Globus pallidus (tissue), 1 donor: ENCODE data around the gene SMKR1.
"Not testable (repeated sequence)": the region's sequence is repeated elsewhere in the genome, so short reads cannot be mapped to it uniquely, and the experiment has no call there.

ENCODE experiments used
- DNase-seq: peaks from one replicate; pipeline ENCODE4 v3.0.0-alpha.2; 2015; ENCODE audit warnings: low spot score

Gene SMKR1

DNA sequence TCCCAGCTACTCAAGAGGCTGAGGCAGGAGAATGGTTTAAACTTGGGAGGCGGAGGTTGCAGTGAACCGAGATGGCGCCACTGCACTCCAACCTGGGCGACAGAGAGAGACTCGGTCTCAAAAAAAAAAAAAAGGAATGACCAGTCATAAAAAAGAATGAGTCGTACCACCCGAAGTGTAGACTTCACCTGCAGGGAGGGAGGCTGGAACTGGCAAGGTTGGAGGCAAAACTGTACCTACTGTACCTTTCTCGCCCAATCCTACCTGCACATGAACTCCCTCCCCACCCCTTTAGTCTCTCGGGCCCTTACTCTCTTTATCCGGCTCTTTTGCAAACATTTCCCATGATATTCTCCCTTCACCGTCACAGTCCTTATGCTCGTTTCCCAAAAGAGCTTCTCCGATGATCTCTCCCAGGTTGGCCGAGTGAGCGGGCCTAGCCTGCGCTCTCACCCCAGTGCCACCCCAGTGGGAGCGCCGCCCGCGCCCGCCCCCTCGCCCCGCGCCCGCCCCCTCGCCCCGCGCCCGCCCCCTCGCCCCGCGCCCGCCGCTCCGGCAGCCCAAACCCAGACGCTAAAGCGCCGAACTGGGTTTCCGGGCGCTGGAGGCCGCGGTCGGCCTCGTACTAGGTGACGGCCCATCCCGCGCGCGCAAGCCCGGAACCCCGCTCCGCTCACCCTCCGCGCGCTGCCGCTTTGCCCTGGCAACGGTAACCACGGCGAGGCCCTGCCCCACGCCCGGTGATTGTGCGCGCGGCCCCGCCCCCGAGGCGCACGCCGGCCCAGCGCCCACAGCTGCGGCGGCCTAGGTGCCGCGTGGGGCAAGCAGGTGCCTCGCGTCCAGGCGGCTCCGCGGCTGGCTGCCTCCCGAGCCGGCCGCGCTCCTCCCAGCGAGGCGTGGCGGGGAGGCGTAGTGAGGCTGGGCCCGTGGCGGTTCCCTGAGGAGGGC lies at the start of gene SMKR1:
SMKR1 (plus strand) TSS at position 772 of the 948 bp plus-strand sequence. CDS start 294 bp downstream, outside the sequence.
- DNase-seq = peak; percentile 34

DNA sequence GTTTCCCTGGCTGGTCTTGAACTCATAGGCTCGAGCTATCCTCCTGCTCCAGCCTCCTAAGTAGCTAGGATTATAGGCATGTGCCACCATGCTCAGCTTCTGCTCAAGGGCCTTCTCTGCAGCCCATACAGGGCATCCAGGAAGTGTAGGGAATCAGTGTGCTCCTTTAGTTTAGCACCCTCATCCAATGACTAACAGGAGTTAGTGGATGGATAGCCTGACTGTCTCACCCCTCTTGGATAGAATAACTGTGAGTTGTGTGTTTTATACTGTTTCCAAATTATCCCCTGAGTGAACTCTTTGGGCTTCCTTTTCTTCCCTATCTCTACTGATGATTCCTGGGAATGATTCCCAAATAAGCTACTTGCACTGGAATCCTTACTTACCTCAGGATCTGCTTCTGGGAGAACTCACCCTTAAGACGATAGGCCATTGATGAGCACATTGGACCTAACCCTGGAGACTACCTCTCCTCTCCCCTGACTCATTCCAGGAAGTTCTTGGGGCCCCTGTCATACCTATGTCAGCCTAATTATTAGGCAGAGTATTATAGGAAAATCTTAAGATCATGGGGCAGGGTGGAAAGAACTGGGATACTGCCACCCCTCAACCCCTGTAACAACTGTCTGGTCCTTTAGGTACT lies 49.6 kb upstream of the SMKR1 start:
- DNase-seq = no peak

DNA sequence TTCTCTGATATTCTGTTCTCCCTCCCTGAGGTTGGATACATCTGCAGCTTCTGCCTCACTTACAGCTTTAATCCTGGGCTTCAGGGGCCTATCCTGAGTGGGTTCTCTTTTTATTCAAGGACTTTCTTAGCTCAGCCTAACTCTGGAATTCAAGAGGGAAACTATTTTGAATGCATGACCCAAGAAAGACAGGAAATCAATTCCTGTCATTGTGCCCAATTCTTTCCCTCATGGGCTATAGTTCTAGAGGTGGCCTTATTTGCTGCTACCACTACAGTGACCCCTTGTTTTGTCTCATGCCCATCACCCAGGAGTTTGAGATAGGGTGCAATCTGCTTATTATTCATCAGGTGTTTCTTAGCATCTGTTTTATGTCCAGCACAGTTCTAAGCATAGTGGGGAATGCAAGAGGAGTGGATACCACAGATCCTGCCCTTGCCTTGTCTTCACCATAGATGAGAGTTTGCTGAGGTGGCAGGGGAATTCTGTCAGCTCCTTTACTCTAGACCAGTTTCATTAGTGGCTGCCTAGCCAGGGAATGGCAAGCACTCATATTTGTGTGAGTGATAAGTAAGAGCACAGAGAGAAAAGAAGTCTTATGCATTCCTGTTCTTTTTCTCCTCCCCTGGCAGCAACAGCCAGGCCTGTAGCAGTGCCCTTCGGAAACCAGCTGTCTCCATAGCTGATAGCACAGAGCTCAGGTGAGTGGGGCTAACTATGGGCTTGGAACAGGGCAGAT lies 48.7 kb upstream of the SMKR1 start:
- no peak for DNase-seq

DNA sequence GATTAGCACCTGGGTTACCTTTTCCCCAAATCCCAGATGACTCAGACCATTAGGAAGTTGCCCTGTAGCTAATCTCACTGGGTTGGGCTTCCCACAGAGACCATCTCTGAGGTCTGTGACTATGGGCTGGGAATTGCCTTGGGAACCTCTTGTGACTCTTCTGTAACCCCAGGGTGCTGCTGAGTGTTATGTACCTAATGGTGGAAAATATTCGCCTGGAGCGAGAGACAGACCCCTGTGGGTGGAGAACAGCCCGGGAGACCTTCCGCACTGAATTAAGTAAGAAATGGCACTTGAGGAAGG lies 48.1 kb upstream of the SMKR1 start:
- no peak for DNase-seq

DNA sequence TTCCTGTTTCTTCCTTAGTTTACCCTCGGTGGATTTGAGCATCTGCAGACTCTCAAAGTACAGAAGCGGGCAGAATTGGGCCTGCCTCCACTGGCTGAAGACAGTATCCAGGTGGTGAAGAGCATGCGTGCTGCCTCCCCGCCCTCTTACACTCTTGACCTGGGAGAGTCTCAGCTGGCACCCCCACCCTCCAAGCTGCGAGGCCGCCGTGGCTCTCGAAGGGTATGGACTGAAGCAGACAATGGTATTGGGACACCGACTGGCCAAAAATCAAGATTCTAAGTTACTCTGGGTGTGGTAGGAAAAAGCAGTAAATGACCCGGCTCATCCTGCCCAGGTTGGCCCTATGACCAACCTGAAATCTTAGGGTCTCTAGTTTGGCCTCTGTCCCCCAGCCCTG lies 45.9 kb upstream of the SMKR1 start:
- DNase-seq = no peak

DNA sequence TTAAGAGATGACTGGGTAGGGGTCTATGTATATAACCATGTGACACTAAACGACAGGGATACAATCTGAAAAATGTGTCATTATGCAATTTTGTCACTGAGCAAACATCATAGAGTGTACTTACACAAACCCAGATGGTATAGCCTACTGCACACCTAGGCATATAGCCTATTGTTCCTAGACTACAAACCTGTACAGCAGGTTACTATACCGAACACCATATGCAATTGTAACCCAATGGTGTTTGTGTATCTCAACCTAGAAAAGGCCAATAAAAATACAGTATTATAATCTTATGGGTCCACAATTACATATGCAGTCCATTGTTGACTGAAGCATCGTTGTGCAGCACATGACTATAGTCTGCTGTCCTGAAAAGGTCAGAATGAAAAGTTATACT lies 45.2 kb upstream of the SMKR1 start:
- DNase-seq = no peak

DNA sequence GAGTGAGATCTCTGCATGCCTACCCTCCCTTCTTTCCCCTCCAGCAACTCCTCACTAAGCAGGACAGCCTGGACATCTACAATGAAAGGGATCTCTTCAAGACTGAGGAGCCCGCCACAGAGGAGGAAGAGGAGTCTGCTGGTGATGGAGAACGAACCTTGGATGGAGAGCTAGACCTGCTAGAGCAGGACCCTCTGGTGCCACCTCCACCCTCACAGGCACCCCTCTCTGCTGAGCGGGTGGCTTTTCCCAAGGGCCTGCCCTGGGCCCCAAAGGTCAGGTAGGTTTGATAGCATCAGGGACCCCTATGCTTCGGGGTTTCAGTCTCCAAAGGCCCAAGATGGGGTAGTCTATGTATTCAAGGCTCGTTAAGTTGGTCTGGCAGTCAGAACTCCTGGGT lies 44.2 kb upstream of the SMKR1 start:
- no peak for DNase-seq

DNA sequence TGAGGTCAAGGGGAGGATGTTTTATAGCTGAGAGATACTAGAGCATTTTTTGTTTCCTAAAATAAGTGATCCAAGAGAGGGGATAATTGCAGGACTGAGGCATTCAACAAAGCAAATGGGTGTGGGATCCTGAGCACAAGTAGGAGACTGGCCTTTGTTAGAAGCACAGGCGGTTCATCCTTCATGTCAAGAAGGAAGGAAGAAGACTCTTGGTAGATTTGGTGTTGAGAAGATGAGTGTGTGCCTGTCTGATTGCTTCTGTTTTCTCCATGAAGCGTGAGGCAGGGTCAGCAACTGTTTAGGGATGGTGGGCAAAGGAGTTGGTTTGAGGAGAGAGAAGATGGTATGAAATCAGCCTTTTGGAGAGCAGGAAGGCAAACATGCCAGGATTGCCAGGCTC lies 40.5 kb upstream of the SMKR1 start:
- no peak for DNase-seq

DNA sequence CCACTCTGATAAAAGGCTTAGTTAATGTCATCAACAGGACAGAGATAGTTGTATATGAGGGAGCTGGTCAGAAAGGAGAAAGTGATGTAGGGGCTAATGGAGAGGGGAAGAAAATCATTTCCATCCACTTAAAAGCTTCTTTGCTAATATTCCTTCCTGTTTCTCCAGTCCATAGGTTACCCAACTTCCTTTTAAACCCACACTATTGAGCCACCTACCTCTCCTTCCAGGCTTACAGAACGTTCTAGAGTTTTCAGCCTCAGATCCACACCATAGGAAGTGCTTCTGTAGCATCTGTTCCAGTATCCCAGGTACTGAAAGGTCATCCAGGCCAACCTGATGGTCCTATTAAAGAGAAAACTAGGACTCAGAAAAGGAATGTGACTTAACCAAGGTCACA lies 39.9 kb upstream of the SMKR1 start:
- no peak for DNase-seq

DNA sequence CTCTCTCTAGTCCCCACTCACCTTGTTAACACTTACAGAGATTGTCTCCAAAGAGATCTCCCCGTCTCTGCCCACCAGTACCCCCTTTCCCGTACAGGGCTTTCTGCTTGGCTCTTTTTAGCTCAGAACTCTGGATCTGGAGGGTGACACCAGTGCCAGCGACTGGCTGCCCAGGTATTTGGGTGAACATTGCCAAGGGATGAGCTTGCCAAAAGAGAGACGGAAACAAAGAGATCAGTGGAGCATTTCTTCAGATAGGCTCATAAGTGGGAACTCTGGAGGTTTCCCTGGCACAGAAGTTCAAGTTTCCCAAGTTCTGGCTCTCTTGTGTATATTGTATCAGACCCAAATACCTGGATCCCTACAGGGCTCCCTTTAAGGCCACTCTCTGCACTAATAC lies 38.1 kb upstream of the SMKR1 start:
- DNase-seq = no peak

DNA sequence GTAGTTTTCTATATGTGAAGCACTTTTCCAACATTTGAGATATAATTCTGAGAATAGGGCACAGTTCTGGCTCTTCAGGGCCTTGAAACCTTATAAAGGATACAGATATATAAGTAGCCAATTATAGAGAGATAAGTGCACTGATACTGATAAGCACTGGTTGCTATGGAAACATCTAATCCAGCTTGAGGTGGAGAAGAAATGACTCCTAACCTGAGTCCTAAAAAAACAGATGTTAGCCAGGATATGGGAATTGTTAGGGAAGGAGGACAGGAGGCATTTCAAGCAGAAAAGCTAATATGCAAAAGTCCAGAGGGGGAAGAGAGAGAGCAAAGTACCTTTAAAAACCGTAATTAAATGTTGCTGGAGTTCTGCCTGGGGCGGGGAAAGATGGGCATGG lies 37.3 kb upstream of the SMKR1 start:
- no peak for DNase-seq

DNA sequence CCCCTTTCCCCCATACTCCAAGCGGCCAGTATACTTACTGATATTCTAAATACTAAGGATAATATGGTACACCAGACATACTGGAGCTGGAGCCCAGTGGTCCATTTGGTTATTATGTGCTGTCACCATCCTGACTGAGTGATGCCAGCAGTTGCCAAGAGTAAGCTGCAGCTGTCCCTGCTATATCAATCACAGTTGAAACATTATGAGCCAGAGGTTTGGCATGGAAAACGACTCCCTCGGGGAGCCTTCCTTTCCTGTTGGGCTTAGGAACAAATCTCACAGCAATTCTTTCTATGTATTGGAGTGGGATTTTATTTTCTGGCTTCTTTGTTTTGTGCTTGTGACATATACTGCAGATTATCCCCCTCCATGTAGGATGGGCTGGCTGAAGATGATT lies 35.5 kb upstream of the SMKR1 start:
- DNase-seq = no peak

DNA sequence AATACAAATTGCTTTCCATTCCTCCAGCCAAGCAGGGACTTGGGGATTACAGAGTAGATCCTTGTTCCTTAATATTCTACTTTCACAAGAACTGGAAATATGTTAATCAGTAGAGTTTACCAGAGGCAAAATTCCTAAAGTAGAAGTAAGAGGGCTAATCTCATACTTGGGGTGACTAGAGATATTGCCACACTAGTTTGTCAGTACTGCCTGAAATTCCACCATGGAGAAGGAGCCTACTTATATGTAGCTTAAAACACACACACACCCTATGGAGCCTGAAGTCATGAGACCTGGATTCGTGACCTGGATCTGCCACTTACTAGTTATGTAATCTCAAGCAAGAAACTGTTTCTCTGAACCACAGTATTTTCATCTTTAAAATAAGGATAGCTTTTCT lies 34.2 kb upstream of the SMKR1 start:
- no peak for DNase-seq

DNA sequence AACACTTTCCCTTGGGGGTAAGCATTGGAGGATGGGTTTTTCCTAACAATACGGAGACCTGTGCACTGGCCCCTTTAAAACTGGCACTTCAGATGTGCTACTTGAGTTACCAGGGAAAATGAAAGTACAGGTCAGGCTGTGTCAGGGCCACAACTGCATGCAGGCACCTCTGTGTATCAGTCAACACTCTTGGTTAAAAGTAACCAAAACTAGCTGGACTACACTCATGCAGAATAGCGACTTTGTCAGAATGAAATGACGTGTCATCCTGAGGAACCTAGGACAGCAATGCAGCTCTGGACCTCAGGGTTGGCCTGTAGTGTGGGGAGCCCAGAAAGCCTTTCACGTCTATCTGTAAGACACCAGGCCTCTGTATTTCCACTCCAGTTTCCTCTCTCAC lies 33.8 kb upstream of the SMKR1 start:
- no peak for DNase-seq

DNA sequence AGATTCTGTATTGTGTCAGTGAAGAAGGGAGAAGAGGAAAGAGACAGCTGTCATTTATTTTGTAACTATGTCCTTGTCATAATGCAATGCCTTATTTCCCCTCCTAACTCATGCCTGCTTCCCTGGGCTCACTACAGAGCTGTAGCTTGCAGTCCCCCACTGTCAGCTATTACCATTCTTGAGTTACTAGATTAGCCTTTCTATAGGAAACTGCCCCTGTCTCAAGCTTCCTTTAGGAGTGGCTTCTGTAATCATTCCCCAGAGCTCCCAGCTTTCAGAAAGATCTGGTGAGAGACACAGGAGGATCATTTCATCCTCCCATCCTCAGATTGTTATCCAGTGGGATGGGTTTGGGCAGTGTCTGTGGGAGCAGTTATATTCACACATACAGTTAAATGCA lies 32.4 kb upstream of the SMKR1 start:
- no peak for DNase-seq

DNA sequence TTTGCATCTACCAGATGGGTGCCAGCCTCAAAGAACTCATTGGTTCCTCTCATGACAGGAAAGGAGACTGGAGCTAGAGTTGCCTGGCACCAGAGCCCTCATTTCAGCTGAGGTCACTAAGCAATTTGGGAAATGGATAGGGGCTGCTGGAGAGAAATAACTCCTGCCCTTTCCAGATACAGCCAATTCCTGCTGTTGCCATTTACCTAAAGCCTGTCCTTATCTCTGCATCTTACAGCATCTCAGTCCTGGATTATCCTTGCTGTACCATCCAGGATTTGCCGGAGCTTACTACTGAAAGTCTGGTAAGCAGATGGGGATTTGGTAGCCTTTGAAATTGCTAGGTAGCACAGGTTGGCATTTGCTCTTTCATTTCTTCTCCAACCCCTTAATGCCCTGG lies 31.9 kb upstream of the SMKR1 start:
- DNase-seq = no peak

DNA sequence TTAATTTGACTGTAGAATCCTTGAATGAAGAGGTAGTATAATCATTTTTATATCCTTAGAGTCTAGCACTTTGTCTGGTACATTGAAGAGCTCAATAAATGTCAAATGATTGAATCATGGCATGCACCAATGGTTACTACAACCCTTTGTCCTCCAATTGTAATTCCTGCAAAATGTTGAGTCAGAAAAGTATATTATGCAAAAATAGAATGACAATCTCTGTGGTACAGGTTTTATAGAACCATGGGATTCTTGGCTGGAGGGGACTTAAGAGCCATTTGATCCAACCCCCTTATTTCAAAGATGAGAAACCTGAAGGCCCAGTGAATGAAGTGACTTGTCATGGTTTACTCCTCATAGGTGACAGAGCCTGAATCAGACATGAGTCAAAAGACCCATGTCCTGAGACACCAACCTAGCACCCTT lies 30.9 kb upstream of the SMKR1 start:
- no peak for DNase-seq

DNA sequence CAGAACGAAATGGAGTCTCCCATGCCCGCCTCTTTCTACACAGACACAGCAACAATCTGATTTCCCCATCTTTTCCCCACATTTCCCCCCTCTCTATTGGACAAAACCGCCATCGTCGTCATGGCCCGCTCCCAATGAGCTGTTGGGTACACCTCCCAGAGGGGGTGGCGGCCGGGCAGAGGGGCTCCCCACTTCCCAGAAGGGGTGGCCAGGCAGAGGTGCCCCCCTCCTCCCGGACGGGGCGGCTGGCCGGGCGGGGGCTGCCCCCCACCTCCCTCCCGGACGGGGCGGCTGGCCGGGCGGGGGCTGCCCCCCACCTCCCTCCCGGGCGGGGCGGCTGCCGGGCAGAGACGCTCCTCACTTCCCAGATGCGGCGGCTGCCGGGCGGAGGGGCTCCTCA lies 26.4 kb upstream of the SMKR1 start:
- DNase-seq = not testable (repeated sequence)

DNA sequence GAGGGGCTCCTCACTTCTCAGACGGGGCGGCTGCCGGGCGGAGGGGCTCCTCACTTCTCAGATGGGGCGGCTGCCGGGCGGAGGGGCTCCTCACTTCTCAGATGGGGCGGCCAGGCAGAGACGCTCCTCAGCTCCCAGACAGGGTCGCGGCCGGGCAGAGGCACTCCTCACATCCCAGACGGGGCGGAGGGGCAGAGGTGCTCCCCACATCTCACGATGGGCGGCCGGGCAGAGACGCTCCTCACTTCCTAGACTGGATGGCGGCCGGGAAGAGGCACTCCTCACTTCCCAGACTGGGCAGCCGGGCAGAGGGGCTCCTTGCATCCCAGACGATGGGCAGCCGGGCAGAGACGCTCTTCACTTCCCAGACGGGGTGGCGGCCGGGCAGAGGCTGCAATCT lies 25.9 kb upstream of the SMKR1 start:
- not testable (repeated sequence) for DNase-seq

DNA sequence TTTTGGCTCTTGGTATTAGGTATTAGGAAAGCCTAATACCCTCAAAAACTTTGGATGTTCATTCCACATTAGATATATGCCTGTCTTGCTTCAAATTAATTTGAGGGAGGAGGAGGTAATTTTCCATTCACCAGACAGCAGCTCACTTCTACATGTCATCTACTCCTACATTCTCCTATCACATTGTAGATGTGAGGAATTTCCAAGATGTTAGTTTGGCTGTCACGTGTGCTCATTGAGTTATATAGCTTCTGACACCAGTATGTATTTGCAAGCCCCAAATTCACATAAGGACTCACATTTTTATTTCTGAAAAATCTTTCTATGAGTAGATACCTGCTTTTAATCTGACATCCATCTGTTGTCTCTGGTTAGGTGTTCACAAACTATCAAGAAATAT lies 22.5 kb upstream of the SMKR1 start:
- DNase-seq = no peak

DNA sequence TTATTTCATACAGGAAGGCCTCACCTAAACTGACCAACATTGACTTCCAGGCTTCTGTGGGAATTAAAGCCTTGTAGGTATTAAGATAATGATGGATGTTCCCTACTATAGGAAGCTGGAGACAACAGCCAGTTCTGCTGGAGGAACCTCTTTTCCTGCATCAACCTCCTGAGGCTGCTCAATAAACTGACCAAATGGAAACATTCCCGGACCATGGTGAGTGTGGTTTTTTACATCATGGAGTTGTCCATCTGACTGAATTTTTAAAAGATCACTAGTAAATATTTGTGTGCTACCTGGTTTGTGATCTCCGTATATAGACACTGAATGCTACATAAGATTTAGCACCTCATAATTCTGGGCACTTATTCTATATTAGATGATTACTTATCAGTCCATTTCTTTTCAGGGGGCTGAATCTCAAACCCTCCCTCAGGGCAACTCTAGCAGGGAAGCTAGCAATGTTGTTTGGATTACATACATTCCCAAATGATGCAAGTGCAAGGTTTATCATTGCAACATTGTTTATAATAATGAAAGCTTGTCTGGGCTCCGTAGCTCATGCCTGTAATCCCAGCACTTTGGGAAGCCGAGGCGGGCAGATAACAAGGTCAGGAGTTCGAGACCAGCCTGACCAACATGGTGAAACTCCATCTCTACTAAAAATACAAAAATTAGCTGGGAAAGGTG lies 21.5 kb upstream of the SMKR1 start:
- DNase-seq = no peak

DNA sequence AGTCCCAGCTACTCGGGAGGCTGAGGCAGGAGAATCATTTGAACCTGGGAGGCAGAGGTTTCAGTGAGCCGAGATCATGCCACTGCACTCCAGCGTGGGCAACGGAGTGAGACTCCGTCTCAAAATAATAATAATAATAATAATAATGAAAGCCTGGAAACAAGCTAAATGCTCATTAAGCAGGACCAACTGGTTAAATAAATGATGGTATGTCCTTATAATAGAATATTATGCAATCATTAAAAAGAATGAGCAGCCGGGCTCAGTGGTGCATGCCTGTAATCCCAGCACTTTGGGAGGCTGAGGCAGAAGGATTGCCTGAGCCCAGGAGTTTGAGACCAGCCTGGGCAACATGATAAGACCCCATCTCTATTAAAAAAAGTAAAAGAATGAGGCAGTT lies 21.0 kb upstream of the SMKR1 start:
- not testable (repeated sequence) for DNase-seq
